GM12878 (cell line): ENCODE data around the gene RHBG. TPM values are rescaled to one million over a fixed set of nuclear protein-coding genes. Genes with fewer than 3 reads are reported as not detected.

Experiments
- ATAC-seq: fragments of 200-7000 bp; cut with Tn5 transposase; 3 replicates; pipeline ENCODE4 v1.9.1; 2020; ENCODE audit warnings: mild to moderate bottlenecking, moderate library complexity
- BruUV-seq: library from RNA; stranded (reverse); fragments of 400-500 nt; replicated peaks from 2 replicates; lab custom pipeline; 2021; lab: Mats Ljungman, UMichigan
- CTCF ChIA-PET: fragments of 300-600 bp; sonication (Branson Sonifier 250); formaldehyde crosslinking; extraction: SDS; loops from one replicate; lab custom pipeline; 2021; ENCODE audit warnings: inconsistent platforms; lab: Yijun Ruan, JAX
- POLR2A ChIA-PET: fragments of 350-600 bp; formaldehyde crosslinking; extraction: SDS; loops from one replicate; lab custom pipeline; 2021; ENCODE audit warnings: inconsistent platforms; lab: Charles Lee
- RAD21 ChIA-PET: fragments of 300-600 bp; sonication (Branson Sonifier 250); formaldehyde crosslinking; loops from one replicate; lab custom pipeline; 2023; ENCODE audit warnings: antibody characterized with exemption; ENCODE audit not compliant: unreplicated experiment; lab: Charles Lee
- SMC1A ChIA-PET: fragments of 300-600 bp; sonication (Branson Sonifier 250); formaldehyde crosslinking; loops from one replicate; lab custom pipeline; 2023; ENCODE audit not compliant: unreplicated experiment, uncharacterized antibody; lab: Charles Lee
- DNase-seq: peaks from one replicate; pipeline ENCODE4 v3.0.0-alpha.2; 2011; ENCODE audit warnings: low read depth, low spot score
- FAIRE-seq: peaks from 3 replicates; lab custom pipeline; 2011; peaks lifted over from hg19 to GRCh38; lab: Jason Lieb, UNC
- H2AFZ ChIP-seq: 2 replicates; pipeline ENCODE4 v1.6.0; 2011; ENCODE audit warnings: low read depth, low read length, control low read depth; ENCODE audit not compliant: control insufficient read depth
- H3K27ac ChIP-seq: 2 replicates; pipeline ENCODE4 v1.5.1; 2011; ENCODE audit warnings: control low read depth; ENCODE audit not compliant: control insufficient read depth, insufficient read depth
- H3K27me3 ChIP-seq, 2 experiments: replicated peaks in 1 of 2; 2 replicates each; pipeline versions ENCODE4 v1.6.0 to v1.6.1; 2011; ENCODE audit warnings: low read length in 1 of 2; ENCODE audit not compliant: control insufficient read depth in 2 of 2, insufficient read depth in 2 of 2
- H3K36me3 ChIP-seq, 2 experiments: 2 replicates each; pipeline ENCODE4 v1.5.1; 2011; ENCODE audit warnings: low read length in 1 of 2; ENCODE audit not compliant: control insufficient read depth in 2 of 2, insufficient read depth in 2 of 2
- H3K4me1 ChIP-seq: 2 replicates; pipeline ENCODE4 v1.6.1; 2011; ENCODE audit warnings: mild to moderate bottlenecking, low read length, moderate library complexity, mixed read lengths; ENCODE audit not compliant: control insufficient read depth, insufficient read depth
- H3K4me2 ChIP-seq: 2 replicates; pipeline ENCODE4 v1.6.0; 2011; ENCODE audit warnings: control low read depth; ENCODE audit not compliant: control insufficient read depth, insufficient read depth
- H3K4me3 ChIP-seq: fragments of 200-600 bp; sonication (generic); 2 replicates; pipeline ENCODE4 v1.5.1; 2016
- H3K79me2 ChIP-seq: 2 replicates; pipeline ENCODE4 v1.6.0; 2011; ENCODE audit warnings: low read length; ENCODE audit not compliant: control insufficient read depth, insufficient read depth
- H3K9ac ChIP-seq: 2 replicates; pipeline ENCODE4 v1.8.0; 2011; ENCODE audit warnings: low read length, control low read depth, mixed read lengths; ENCODE audit not compliant: control insufficient read depth, insufficient read depth
- H3K9me3 ChIP-seq: replicated peaks from 3 replicates; pipeline ENCODE4 v1.5.1; 2011; ENCODE audit warnings: mild to moderate bottlenecking, low read length; ENCODE audit not compliant: control insufficient read depth, insufficient read depth
- H4K20me1 ChIP-seq: 2 replicates; pipeline ENCODE4 v1.6.0; 2011; ENCODE audit not compliant: control insufficient read depth, insufficient read depth
- CEBPZ ChIP-seq: fragments of 150-350 bp; IDR thresholded peaks from 2 replicates; pipeline ENCODE4 v1.6.1; 2016; ENCODE audit warnings: low read depth, low read length
- CREB1 ChIP-seq: IDR thresholded peaks from 2 replicates; pipeline ENCODE4 v1.6.1; 2012; ENCODE audit warnings: low read depth, mild to moderate bottlenecking, inconsistent platforms
- DPF2 ChIP-seq: fragments of 450-650 bp; IDR thresholded peaks from 2 replicates; pipeline ENCODE4 v1.6.1; 2017; ENCODE audit warnings: mild to moderate bottlenecking
- IKZF2 ChIP-seq, 2 experiments: fragments of 450-650 bp; IDR thresholded peaks; 2 replicates each; pipeline ENCODE4 v1.6.1; 2017; ENCODE audit warnings: mild to moderate bottlenecking in 2 of 2, moderate library complexity in 2 of 2
- KAT2A ChIP-seq: conservative IDR thresholded peaks from 2 replicates; pipeline ENCODE4 v1.6.1; 2011; ENCODE audit warnings: low read depth, low read length; ENCODE audit not compliant: control insufficient read depth
- MEF2B ChIP-seq: fragments of 450-650 bp; IDR thresholded peaks from 2 replicates; pipeline ENCODE4 v1.6.1; 2018; ENCODE audit warnings: mild to moderate bottlenecking, moderate library complexity; ENCODE audit not compliant: partially characterized antibody, poor library complexity, severe bottlenecking
- NFIC ChIP-seq: IDR thresholded peaks from 2 replicates; pipeline ENCODE4 v1.6.1; 2012; ENCODE audit warnings: low read depth, mild to moderate bottlenecking, inconsistent platforms, low read length, moderate library complexity
- NKRF ChIP-seq: fragments of 450-650 bp; conservative IDR thresholded peaks from 2 replicates; pipeline ENCODE4 v1.6.1; 2017; ENCODE audit warnings: mild to moderate bottlenecking, moderate library complexity
- POLR2AphosphoS2 ChIP-seq: IDR thresholded peaks from 2 replicates; pipeline ENCODE4 v1.6.1; 2011; ENCODE audit warnings: low read depth, mild to moderate bottlenecking, low read length, improper control_type of control experiment, moderate library complexity
- RB1 ChIP-seq: fragments of 450-650 bp; formaldehyde crosslinking; IDR thresholded peaks from 2 replicates; pipeline ENCODE4 v1.6.1; 2017; ENCODE audit warnings: mild to moderate bottlenecking, borderline replicate concordance
- RELA ChIP-seq: fragments of 450-650 bp; IDR thresholded peaks from 2 replicates; pipeline ENCODE4 v1.8.0; 2014; ENCODE audit warnings: borderline replicate concordance; ENCODE audit not compliant: partially characterized antibody
- RUNX3 ChIP-seq: IDR thresholded peaks from 2 replicates; pipeline ENCODE4 v1.6.1; 2012; ENCODE audit warnings: low read length, inconsistent platforms
- TCF12 ChIP-seq: IDR thresholded peaks from 2 replicates; pipeline ENCODE4 v1.6.1; 2011; ENCODE audit warnings: low read depth, mild to moderate bottlenecking, low read length
- ZNF384 ChIP-seq: IDR thresholded peaks from 2 replicates; pipeline ENCODE4 v1.6.1; 2012; ENCODE audit warnings: low read depth, mild to moderate bottlenecking, low read length, improper control_type of control experiment, borderline replicate concordance
- WGBS: methylation state at CpG from one replicate; pipeline ENCODE4 v1.1.6; 2016; ENCODE audit warnings: low lambda C conversion rate; ENCODE audit not compliant: insufficient replicate concordance, insufficient coverage; ENCODE audit errors: missing lambda C conversion rate; 5-methylcytosine and 5-hydroxymethylcytosine counted together
- in situ Hi-C: fragments of 300-500 bp; cut with MboI; formaldehyde crosslinking; loops from 9 replicates; pipeline ENCODE4 v1.14.3; 2018; ENCODE audit warnings: mixed read lengths
- intact Hi-C: fragments of 100-400 bp; cut with micrococcal nuclease; formaldehyde crosslinking; loops from one replicate; pipeline ENCODE4 v1.14.2; 2022; ENCODE audit not compliant: unreplicated experiment
- polyA plus RNA-seq, 11 experiments: library from polyadenylated mRNA; depleted of rRNA in 4 of 11; unstranded in 6 of 11; stranded (reverse) in 5 of 11; fragments of >200 nt; fragmentation: Nextera tagmentation in 4 of 11; fragmentation: Illumina TruSeq in 1 of 11; extraction: Ambion mirVana in 4 of 11; extraction: Trizol in 1 of 11; gene quantifications; 1 replicate in 1 of 11; 2 replicates in 10 of 11; pipeline versions ENCODE4 v1.2.1 to v1.2.3, GENCODE V29; 2011 to 2016; ENCODE audit warnings: inconsistent platforms in 2 of 11, missing spikeins in 2 of 11, low read depth in 1 of 11
- total RNA-seq, 4 experiments: library from RNA; depleted of rRNA in 3 of 4; stranded (reverse); fragments of >200 nt in 3 of 4; fragmentation: Illumina TruSeq in 1 of 4; extraction: Trizol in 1 of 4; gene quantifications; 2 replicates each; pipeline versions ENCODE4 v1.2.1 to v1.2.3, GENCODE V29; 2013 to 2021

The RHBG gene
- total and polyA plus RNA-seq, 10 of the 15 experiments (the other 5 are each of a cell fraction or from before 2014, with no cell fraction given) = not detected

GRCh38 chr1:156357977-156358376, 11.0 kb upstream of the RHBG start:
- no peaks in the 10 kb centered on the region for H3K36me3 ChIP-seq
- no peak overlapping the region for H3K9ac ChIP-seq
- TF ChIP-seq IKZF2 (IDR thresholded peaks at IDR 0.05) (no peak), CEBPZ (no peak), RUNX3 (no peak), ZNF384 (no peak), RELA (no peak), MEF2B (no peak), NKRF (no peak), POLR2AphosphoS2 (no peak), KAT2A (no peak), DPF2 (no peak), TCF12 (no peak), NFIC (no peak), RB1 (no peak), CREB1 (no peak)
- TF ChIP-seq, all 136 proteins: peak for 0
- SMC1A ChIA-PET = interaction anchor here (0.8 to 2.0 kb wide), 3 partner anchors 28 to 88 kb away, joined by 3 to 8 read pairs (median 3); no protein-coding TSS in a partner anchor
- no peak overlapping the region for H3K27ac ChIP-seq
- in situ Hi-C loops = no loop called here
- no peaks in the 10 kb centered on the region for H4K20me1 ChIP-seq
- ATAC-seq (no peak), FAIRE-seq (no peak), DNase-seq (no peak)
- WGBS = 17% methylated on average over 2 of the region's 2 CpGs
- H2AFZ ChIP-seq = no peak overlapping the region
- H3K4me2 ChIP-seq = no peak overlapping the region
- H3K9me3 ChIP-seq = no peaks in the 10 kb centered on the region
- BruUV-seq = no TSS peak
- CTCF ChIA-PET = interaction anchor here (0.9 to 3.2 kb wide), 7 partner anchors 13 to 217 kb away, joined by 3 to 25 read pairs (median 4); no protein-coding TSS in a partner anchor
- H3K4me1 ChIP-seq = 0 out of 2 replicates have a peak, but pooled peaks cover 2% of the 10 kb centered on the region
- POLR2A ChIA-PET = no interaction called here
- RAD21 ChIA-PET = interaction anchor here (0.8 kb wide), 1 partner anchor 88 kb away, joined by 3 read pairs; no protein-coding TSS in a partner anchor
- peaks cover 2% of the 10 kb centered on the region in 2 experiments; a peak in 2 of 4 replicates for H3K27me3 ChIP-seq
- no peaks in the 10 kb centered on the region for H3K79me2 ChIP-seq
- intact Hi-C loops = loop anchor here (1.0 kb wide), 1 partner anchor 86 kb away; no protein-coding TSS in a partner anchor
- no peak overlapping the region for H3K4me3 ChIP-seq
